SK-N-MC (cell line): ENCODE measurements around the gene DTWD2.
"Not testable (repeated sequence)": the region's sequence is repeated elsewhere in the genome, so short reads cannot be mapped to it uniquely, and the experiment has no call there.

ENCODE experiments used
- EZH2 ChIP-seq: fragments of 200-600 bp; sonication (generic); IDR thresholded peaks from one replicate; pipeline ENCODE4 v1.6.1; 2017; ENCODE audit warnings: antibody characterized with exemption
- POLR2AphosphoS5 ChIP-seq: IDR thresholded peaks from 2 replicates; pipeline ENCODE4 v1.6.1; 2012; ENCODE audit warnings: mild to moderate bottlenecking, low read depth, low read length, borderline replicate concordance

- TF ChIP-seq POLR2AphosphoS5, EZH2: not testable (repeated sequence)
Observed at GRCh38 chr5:118876852-118877251, 111.5 kb downstream of the DTWD2 start.
